Stimulated activated CD8-positive, alpha-beta memory T cell treated with anti-CD3 and anti-CD28 coated beads, Interleukin-12 subunit alpha, Interleukin-12 subunit beta, amount 100 ng/mL, for 4 hours (primary cell): Measurements from ENCODE around the gene ZNF621.
A peak's percentile ranks its signal among the peaks of the same experiment; 100 is the strongest.

Experiments used
- DNase-seq: peaks from one replicate; pipeline ENCODE4 v3.0.0-alpha.2; 2020; ENCODE audit warnings: low read depth

ZNF621 gene

GRCh38 chr3:40524568-40525285 lies at the start of gene ZNF621:
Gene ZNF621 (plus strand): TSS chr3:40524960. CDS start chr3:40525841, 881 bp downstream.
- DNase-seq: peak; percentile 73

- peak; percentile 33 for DNase-seq
These were observed 48.0 kb upstream of the ZNF621 start, which contains the start of gene ZNF619 for GRCh38 chr3:40476478-40477470. Gene ZNF619 (plus strand): TSS chr3:40477122. CDS start chr3:40477980, 858 bp downstream.

GRCh38 chr3:40477666-40478065 lies 47.1 kb upstream of the ZNF621 start:
- no peak for DNase-seq

- no peak for DNase-seq
These were observed 37.6 kb upstream of the ZNF621 start for GRCh38 chr3:40487172-40487571.

GRCh38 chr3:40490916-40491315 lies 33.8 kb upstream of the ZNF621 start:
- DNase-seq: no peak

- no peak for DNase-seq
These were observed 30.1 kb upstream of the ZNF621 start for GRCh38 chr3:40494698-40495097.

- DNase-seq: no peak
These were observed 27.5 kb upstream of the ZNF621 start for GRCh38 chr3:40497288-40497687.

GRCh38 chr3:40499952-40500351 lies 24.8 kb upstream of the ZNF621 start:
- DNase-seq: no peak

GRCh38 chr3:40502034-40502433 lies 22.7 kb upstream of the ZNF621 start:
- DNase-seq: no peak

GRCh38 chr3:40504636-40505430 lies 19.9 kb upstream of the ZNF621 start:
- DNase-seq: no peak

- peak; percentile 39 for DNase-seq
These were observed 18.9 kb upstream of the ZNF621 start, which contains the start of gene ZNF620 for GRCh38 chr3:40505599-40506462. Gene ZNF620 (plus strand): TSS chr3:40506039. CDS start chr3:40506353, 314 bp downstream.

GRCh38 chr3:40511031-40511718 lies 13.6 kb upstream of the ZNF621 start:
- DNase-seq: no peak

- DNase-seq: no peak
These were observed 8.6 kb upstream of the ZNF621 start for GRCh38 chr3:40516201-40516600.

GRCh38 chr3:40518067-40518466 lies 6.7 kb upstream of the ZNF621 start:
- DNase-seq: no peak

GRCh38 chr3:40518848-40519247 lies 5.9 kb upstream of the ZNF621 start:
- no peak for DNase-seq

GRCh38 chr3:40521254-40521653 lies 3.5 kb upstream of the ZNF621 start:
- no peak for DNase-seq

- no peak for DNase-seq
These were observed 979 bp upstream of the ZNF621 start for GRCh38 chr3:40523781-40524180.

- DNase-seq: no peak
These were observed 565 bp upstream of the ZNF621 start for GRCh38 chr3:40524222-40524567.

GRCh38 chr3:40528426-40528825 lies 3.7 kb downstream of the ZNF621 start:
- DNase-seq: no peak

- no peak for DNase-seq
These were observed 7.5 kb downstream of the ZNF621 start for GRCh38 chr3:40532252-40532651.
